ENCODE results near the gene GOLGA2. TPM values are rescaled to one million over a fixed set of nuclear protein-coding genes. Genes with fewer than 3 reads are reported as not detected.

Gene GOLGA2
- total RNA-seq, 1 donor from 2014 or later, result 53.5 TPM

DNA sequence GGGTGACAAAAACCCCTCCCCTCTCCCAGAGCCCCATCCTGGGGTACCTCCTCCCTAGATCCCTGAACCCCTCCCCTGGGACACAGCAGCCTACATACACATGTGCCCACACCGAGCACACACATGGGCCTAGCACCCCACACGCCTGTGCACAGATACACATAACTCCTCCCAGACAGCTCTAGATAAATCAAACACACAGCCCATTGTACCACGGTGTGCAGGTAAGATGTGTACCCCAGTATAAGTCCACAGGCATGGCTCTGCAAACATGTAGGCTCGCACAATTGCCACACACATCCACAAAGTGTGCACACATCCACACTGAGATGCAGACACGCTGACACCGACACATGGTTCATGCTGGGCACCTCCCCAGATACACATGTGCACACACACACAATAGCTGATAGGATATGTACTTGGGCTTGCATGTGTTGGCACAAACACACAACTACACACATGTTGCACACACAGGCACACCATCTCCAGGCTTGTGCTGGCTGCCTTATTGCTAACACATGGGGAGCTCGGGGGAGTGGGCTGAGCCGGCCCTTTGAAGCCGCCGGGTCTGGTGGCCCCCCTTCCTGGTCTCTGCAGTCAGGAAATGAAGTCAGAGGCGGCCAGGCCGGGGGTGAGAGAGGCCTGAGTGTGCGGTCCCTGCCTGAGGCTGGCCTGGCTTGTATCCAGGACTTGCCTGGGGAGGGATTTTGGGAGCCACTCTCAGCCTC lies 30.2 kb downstream of the GOLGA2 start:
- Mint-ChIP-seq H3K9me3 (no peaks in the 10 kb centered on the region), H3K27me3 (peaks cover 21% of the 10 kb centered on the region), H3K36me3 (ENCODE audit: low read depth) (no peaks in the 10 kb centered on the region), H3K4me1 (peaks cover 17% of the 10 kb centered on the region), H3K27ac (no peak overlapping the region), H3K4me3 (no peak overlapping the region)
- no peak for DNase-seq
- CTCF ChIA-PET, result interaction anchor here (1.3 kb wide), 1 partner anchor 10 kb away, joined by 3 read pairs; no protein-coding TSS in a partner anchor
- no peak for ATAC-seq (ENCODE audit: low read depth)
- intact Hi-C loops (cut with micrococcal nuclease), result no loop called here
- TF ChIP-seq, protein P1, sequence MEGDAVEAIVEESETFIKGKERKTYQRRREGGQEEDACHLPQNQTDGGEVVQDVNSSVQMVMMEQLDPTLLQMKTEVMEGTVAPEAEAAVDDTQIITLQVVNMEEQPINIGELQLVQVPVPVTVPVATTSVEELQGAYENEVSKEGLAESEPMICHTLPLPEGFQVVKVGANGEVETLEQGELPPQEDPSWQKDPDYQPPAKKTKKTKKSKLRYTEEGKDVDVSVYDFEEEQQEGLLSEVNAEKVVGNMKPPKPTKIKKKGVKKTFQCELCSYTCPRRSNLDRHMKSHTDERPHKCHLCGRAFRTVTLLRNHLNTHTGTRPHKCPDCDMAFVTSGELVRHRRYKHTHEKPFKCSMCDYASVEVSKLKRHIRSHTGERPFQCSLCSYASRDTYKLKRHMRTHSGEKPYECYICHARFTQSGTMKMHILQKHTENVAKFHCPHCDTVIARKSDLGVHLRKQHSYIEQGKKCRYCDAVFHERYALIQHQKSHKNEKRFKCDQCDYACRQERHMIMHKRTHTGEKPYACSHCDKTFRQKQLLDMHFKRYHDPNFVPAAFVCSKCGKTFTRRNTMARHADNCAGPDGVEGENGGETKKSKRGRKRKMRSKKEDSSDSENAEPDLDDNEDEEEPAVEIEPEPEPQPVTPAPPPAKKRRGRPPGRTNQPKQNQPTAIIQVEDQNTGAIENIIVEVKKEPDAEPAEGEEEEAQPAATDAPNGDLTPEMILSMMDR (IDR thresholded peaks at IDR 0.05), result no peak
- POLR2A ChIA-PET, result no interaction called here

DNA sequence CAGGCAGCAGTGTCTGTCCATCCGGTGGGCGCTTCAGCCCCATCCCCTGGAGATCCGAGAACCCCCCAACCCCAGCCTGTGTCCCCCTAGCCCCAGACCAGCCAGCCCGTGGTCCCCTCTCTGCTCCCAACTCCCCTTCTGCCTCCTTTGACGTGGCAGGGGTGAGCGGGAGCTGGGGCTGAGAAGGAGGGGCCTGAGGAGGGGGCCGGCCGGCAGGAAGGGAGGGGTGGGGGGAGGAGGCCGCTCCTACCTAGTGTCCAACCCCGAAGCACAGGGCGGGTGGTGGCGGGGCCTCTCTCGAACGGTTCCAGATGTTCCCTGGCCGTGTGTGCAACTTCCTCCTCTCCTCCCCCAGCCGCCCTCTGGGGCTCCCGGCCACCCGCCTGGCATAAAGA lies 31.0 kb downstream of the GOLGA2 start:
- ATAC-seq (ENCODE audit: low read depth) (peak; percentile 41), DNase-seq (no peak)
- no peak overlapping the region for H3K4me3 Mint-ChIP-seq
- no peaks in the 10 kb centered on the region for H3K9me3 Mint-ChIP-seq
- H3K36me3 Mint-ChIP-seq (ENCODE audit: low read depth), result no peaks in the 10 kb centered on the region
- ChIA-PET CTCF (no interaction called here), POLR2A (interaction anchor here (0.6 kb wide), 1 partner anchor 1216 kb away, joined by 4 read pairs; no protein-coding TSS in a partner anchor)
- H3K27ac Mint-ChIP-seq, result no peak overlapping the region
- intact Hi-C loops (cut with micrococcal nuclease), result no loop called here
- H3K27me3 Mint-ChIP-seq, result peaks cover 23% of the 10 kb centered on the region
- TF ChIP-seq, protein P1 (IDR thresholded peaks at IDR 0.05), result no peak
- H3K4me1 Mint-ChIP-seq, result peaks cover 15% of the 10 kb centered on the region

DNA sequence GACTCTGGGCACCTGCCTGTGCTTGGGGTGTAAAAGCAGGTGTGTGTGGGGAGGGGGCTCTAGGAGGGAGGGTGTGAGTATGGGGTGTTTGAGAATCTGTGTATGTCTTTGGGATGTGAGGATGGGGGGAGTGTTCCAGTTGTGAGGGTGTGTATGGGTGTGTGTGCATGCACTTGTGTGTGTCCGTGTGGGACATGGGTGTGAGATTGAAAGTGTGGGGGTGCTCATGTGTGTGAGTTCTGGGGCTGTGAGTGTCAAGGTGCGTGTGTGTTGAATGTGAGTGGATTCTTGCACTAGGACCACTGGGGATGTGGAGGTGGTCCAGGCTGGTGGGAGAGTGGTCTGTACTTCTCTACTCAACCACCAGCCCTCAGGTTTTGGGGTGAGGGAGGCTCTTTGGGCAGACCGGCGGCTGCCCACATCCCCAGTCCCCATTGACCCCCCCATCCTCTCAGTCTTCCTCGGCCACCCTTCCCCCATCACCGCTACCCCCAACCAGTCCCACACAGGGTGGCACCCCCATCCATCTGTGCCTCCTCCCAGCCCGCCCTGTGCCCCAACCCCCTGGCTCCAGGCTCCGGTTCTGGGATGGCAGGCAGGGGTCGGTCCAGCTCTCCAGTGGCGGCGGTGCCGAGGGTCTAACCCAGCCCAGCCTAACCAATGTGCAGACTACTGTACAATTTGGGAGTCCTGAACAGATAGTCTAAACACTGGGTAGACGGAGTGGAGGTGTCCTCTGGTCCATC lies 31.5 kb downstream of the GOLGA2 start:
- peaks cover 24% of the 10 kb centered on the region for H3K27me3 Mint-ChIP-seq
- TF ChIP-seq, protein P1 (IDR thresholded peaks at IDR 0.05), result no peak
- no peak overlapping the region for H3K4me3 Mint-ChIP-seq
- H3K27ac Mint-ChIP-seq, result no peak overlapping the region
- intact Hi-C loops (cut with micrococcal nuclease), result no loop called here
- ChIA-PET CTCF (no interaction called here), POLR2A (interaction anchor here (0.6 kb wide), 1 partner anchor 1216 kb away, joined by 4 read pairs; no protein-coding TSS in a partner anchor)
- H3K36me3 Mint-ChIP-seq (ENCODE audit: low read depth), result no peaks in the 10 kb centered on the region
- ATAC-seq (ENCODE audit: low read depth) (no peak), DNase-seq (no peak)
- H3K4me1 Mint-ChIP-seq, result peaks cover 11% of the 10 kb centered on the region
- H3K9me3 Mint-ChIP-seq, result no peaks in the 10 kb centered on the region

DNA sequence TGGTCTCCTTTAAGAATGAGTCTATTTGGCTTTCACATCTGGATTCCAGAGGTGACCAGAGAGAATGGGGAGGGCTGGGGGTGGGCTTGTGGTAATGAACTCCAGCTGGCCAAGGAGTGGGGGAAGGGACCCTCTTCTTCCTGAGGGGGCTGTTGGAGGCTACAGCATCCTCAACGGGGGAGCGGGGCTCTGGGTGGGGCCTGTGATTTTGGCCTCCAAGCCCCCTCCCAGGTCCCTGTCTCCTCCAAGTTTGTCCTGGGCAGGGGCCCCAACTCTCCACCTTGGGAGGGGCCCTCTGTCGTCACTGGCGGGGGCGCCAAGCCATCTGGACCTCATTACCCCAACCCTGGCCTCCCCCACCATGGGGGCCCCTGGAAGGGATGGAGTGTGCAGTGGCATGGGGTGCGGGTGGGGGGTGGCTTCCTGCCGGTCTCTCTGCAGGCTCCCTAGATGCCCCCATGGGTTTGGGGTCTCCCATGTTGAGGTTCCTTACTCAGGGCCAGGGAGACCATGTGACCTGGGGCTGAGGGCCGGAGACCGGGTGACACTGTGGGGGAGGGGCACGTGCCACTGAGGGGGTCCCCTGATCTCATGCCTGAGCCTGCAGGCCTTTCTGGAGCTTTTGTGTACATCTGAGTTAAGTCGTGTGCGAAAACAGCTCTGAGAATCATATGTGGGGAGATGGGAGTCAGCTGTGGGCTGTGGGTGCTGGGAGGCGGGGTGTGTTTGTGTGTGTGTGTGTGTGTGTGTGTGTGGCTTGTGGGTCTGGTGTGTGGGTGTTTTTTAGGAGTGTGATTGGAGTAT lies 32.4 kb downstream of the GOLGA2 start:
- H3K4me3 Mint-ChIP-seq, result no peak overlapping the region
- peaks cover 25% of the 10 kb centered on the region for H3K27me3 Mint-ChIP-seq
- intact Hi-C loops (cut with micrococcal nuclease), result no loop called here
- POLR2A ChIA-PET, result no interaction called here
- H3K4me1 Mint-ChIP-seq, result peaks cover 11% of the 10 kb centered on the region
- no peaks in the 10 kb centered on the region for H3K9me3 Mint-ChIP-seq
- no peaks in the 10 kb centered on the region for H3K36me3 Mint-ChIP-seq (ENCODE audit: low read depth)
- ATAC-seq (ENCODE audit: low read depth) (no peak), DNase-seq (no peak)
- TF ChIP-seq, protein P1 (IDR thresholded peaks at IDR 0.05), result no peak
- CTCF ChIA-PET, result no interaction called here
- no peak overlapping the region for H3K27ac Mint-ChIP-seq

DNA sequence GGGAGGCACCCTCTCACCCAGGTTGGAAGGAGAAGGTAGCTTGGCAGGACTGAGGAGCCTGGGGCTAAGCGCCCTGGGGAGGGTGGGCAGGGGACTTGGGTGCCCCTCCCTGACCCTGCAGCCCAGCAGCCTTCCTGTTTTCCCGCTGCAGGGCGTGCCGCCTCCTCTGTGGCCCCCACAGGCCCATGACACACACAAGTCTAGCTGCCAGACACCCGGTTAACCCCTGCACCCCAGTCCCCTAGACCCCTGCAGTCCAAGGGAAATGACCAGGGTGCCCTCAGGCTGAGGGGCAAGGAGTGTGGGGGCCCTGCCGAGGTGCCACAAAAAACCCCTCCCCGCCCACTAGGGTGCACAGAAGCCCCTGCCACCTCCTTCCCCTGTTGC lies 33.0 kb downstream of the GOLGA2 start:
- Mint-ChIP-seq H3K36me3 (ENCODE audit: low read depth) (no peaks in the 10 kb centered on the region), H3K9me3 (no peaks in the 10 kb centered on the region), H3K27me3 (peaks cover 25% of the 10 kb centered on the region), H3K27ac (no peak overlapping the region), H3K4me3 (no peak overlapping the region), H3K4me1 (peaks cover 11% of the 10 kb centered on the region)
- DNase-seq (no peak), ATAC-seq (ENCODE audit: low read depth) (no peak)
- TF ChIP-seq, protein P1 (IDR thresholded peaks at IDR 0.05), result no peak
- ChIA-PET CTCF (no interaction called here), POLR2A (no interaction called here)
- intact Hi-C loops (cut with micrococcal nuclease), result no loop called here

Data from activated B cell treated with CpG ODN at 0.5 μM for 24 hours (primary cell).